ENCODE data around the gene UHRF1. TPM values are rescaled to one million over a fixed set of nuclear protein-coding genes. Genes with fewer than 3 reads are reported as not detected.

UHRF1 gene
- total and polyA plus RNA-seq, 2 of the 4 experiments (the other 2 are of a cell fraction) = 47.4 to 57.4 TPM

GRCh38 chr19:4972509-4973230, 63.4 kb downstream of the UHRF1 start:
- Histone ChIP-seq H3K27me3 (ENCODE audit: control insufficient read depth, insufficient read depth, low read length) (no peaks in the 10 kb centered on the region), H4K91ac (ENCODE audit: insufficient read depth, low read depth, low read length) (no peak overlapping the region)

More at GRCh38 chr19:4972509-4973230, 63.4 kb downstream of the UHRF1 start:
- intact Hi-C loops (cut with micrococcal nuclease) = no loop called here
- Histone ChIP-seq H2BK20ac (ENCODE audit: low read depth, low read length) (peak overlapping the region; percentile 59; the same call in 1 of the 2 replicates), H3K14ac (replicated peaks; ENCODE audit: low read depth, low read length) (peak overlapping the region; percentile 78), H4K5ac (ENCODE audit: low read depth, low read length) (no peak overlapping the region), H3K9me3 (ENCODE audit: control insufficient read depth, insufficient read depth, low read length) (no peaks in the 10 kb centered on the region), H4K8ac (ENCODE audit: low read depth in 2 of 2, low read length in 2 of 2) (no peak overlapping the region), H3K4me3 (ENCODE audit: insufficient read depth, low read depth, low read length) (no peak overlapping the region), H2BK120ac (ENCODE audit: low read depth, low read length) (no peak overlapping the region), H3K9ac (ENCODE audit: low read depth, low read length) (no peak overlapping the region), H3K36me3 (ENCODE audit: control insufficient read depth, insufficient read depth, low read length) (no peaks in the 10 kb centered on the region), H2AK9ac (replicated peaks; ENCODE audit: low read depth, low read length, poor library complexity) (peak overlapping the region; percentile 47), H2BK5ac (ENCODE audit: low read depth, low read length, poor library complexity, severe bottlenecking) (peak overlapping the region; percentile 76), H3K4me2 (ENCODE audit: low read depth, low read length) (peak overlapping the region; percentile 7; the same call in 1 of the 2 replicates), H2BK15ac (ENCODE audit: low read depth, low read length) (no peak overlapping the region), H3K27ac (ENCODE audit: insufficient read depth, low read length) (0 out of 2 replicates have a peak overlapping the region, but pooled peaks have one; percentile 4), H3K4ac (ENCODE audit: low read depth, low read length) (peak overlapping the region; percentile 66), H3K9me1 (ENCODE audit: insufficient read depth, low read length) (peaks cover 21% of the 10 kb centered on the region), H3K79me1 (ENCODE audit: low read depth in 1 of 2, low read length in 2 of 2) (peaks cover 5 to 77% of the 10 kb centered on the region in 2 experiments; a peak in 3 of 4 replicates), H3K18ac (ENCODE audit: low read depth, low read length) (peak overlapping the region; percentile 24; the same call in 1 of the 2 replicates), H3K23ac (ENCODE audit: low read depth, low read length) (peak overlapping the region; percentile 45; the same call in 1 of the 2 replicates), H4K20me1 (ENCODE audit: insufficient read depth, low read length) (peaks cover 69% of the 10 kb centered on the region), H3K56ac (ENCODE audit: extremely low read depth, insufficient read depth, low read length) (no peak overlapping the region), H2AK5ac (ENCODE audit: low read depth, low read length) (peak overlapping the region; percentile 69; the same call in 1 of the 2 replicates), H2AFZ (replicated peaks; ENCODE audit: low read length, poor library complexity) (no peak overlapping the region), H3K4me1 (ENCODE audit: control insufficient read depth, insufficient read depth, low read length) (peaks cover 36% of the 10 kb centered on the region)
- DNase-seq (peak; percentile 69), ATAC-seq (ENCODE audit: low read depth) (no peak)
- dilution Hi-C loops (cut with HindIII; ENCODE audit: low sequenced_read_pairs, unreplicated experiment) = no loop called here
- no TSS peak for BruUV-seq (replicated peaks)
- in situ Hi-C loops (cut with MboI; ENCODE audit: low sequenced_read_pairs) = no loop called here
- POLR2A ChIA-PET (ENCODE audit: unreplicated experiment) = no interaction called here
- 86% methylated on average over 2 of the region's 12 CpGs; no CpG with 5 or more reads in 1 of the 2 experiments for WGBS, 2 experiments (ENCODE audit: extremely low coverage in 2 of 2, insufficient read length in 1 of 2)
- CTCF ChIA-PET = interaction anchor here (0.6 to 0.7 kb wide), 2 partner anchors 29 to 52 kb away, joined by 3 read pairs; no protein-coding TSS in a partner anchor
- TF ChIP-seq BHLHE40 (IDR thresholded peaks at IDR 0.05; ENCODE audit: low read depth, low read length) (no peak), FOS (IDR thresholded peaks at IDR 0.05; ENCODE audit: low read depth, low read length) (peak; percentile 12; the same call in 1 of the 2 replicates), MAFK (IDR thresholded peaks at IDR 0.05; ENCODE audit: low read depth, low read length) (no peak)
